Measurements from ENCODE around the gene GABRG3.

Gene GABRG3

GRCh38 chr15:27196691-27197090 is 225.7 kb downstream of the GABRG3 start:
- Mint-ChIP-seq H3K27ac (no peak overlapping the region), H3K4me1 (no peaks in the 10 kb centered on the region), H3K36me3 (no peaks in the 10 kb centered on the region), H3K27me3 (no peaks in the 10 kb centered on the region), H3K9me3 (peaks cover 10% of the 10 kb centered on the region), H3K4me3 (no peak overlapping the region)
- no peak for ATAC-seq

GRCh38 chr15:27201425-27201824 is 230.4 kb downstream of the GABRG3 start:
- Mint-ChIP-seq H3K27me3 (no peaks in the 10 kb centered on the region), H3K4me1 (no peaks in the 10 kb centered on the region), H3K36me3 (no peaks in the 10 kb centered on the region), H3K4me3 (no peak overlapping the region), H3K27ac (no peak overlapping the region), H3K9me3 (peaks cover 10% of the 10 kb centered on the region)
- ATAC-seq, result no peak

- H3K27me3 Mint-ChIP-seq, result no peaks in the 10 kb centered on the region
- peaks cover 6% of the 10 kb centered on the region for H3K9me3 Mint-ChIP-seq
- H3K27ac Mint-ChIP-seq, result no peak overlapping the region
- H3K4me3 Mint-ChIP-seq, result no peak overlapping the region
- no peak for ATAC-seq
- no peaks in the 10 kb centered on the region for H3K36me3 Mint-ChIP-seq
- H3K4me1 Mint-ChIP-seq, result no peaks in the 10 kb centered on the region
These were observed 239.2 kb downstream of the GABRG3 start for GRCh38 chr15:27210176-27210575.

GRCh38 chr15:27214032-27214431 is 243.1 kb downstream of the GABRG3 start:
- H3K4me1 Mint-ChIP-seq, result no peaks in the 10 kb centered on the region
- H3K9me3 Mint-ChIP-seq, result peaks cover 10% of the 10 kb centered on the region
- no peak for ATAC-seq
- H3K36me3 Mint-ChIP-seq, result no peaks in the 10 kb centered on the region
- H3K27me3 Mint-ChIP-seq, result no peaks in the 10 kb centered on the region
- H3K27ac Mint-ChIP-seq, result no peak overlapping the region
- no peak overlapping the region for H3K4me3 Mint-ChIP-seq

- no peaks in the 10 kb centered on the region for H3K27me3 Mint-ChIP-seq
- ATAC-seq, result no peak
- peaks cover 10% of the 10 kb centered on the region for H3K9me3 Mint-ChIP-seq
- no peaks in the 10 kb centered on the region for H3K4me1 Mint-ChIP-seq
- H3K27ac Mint-ChIP-seq, result no peak overlapping the region
- no peak overlapping the region for H3K4me3 Mint-ChIP-seq
- H3K36me3 Mint-ChIP-seq, result no peaks in the 10 kb centered on the region
These were observed 244.0 kb downstream of the GABRG3 start for GRCh38 chr15:27214961-27215360.

GRCh38 chr15:27218426-27218825 is 247.4 kb downstream of the GABRG3 start:
- Mint-ChIP-seq H3K4me1 (no peaks in the 10 kb centered on the region), H3K36me3 (no peaks in the 10 kb centered on the region), H3K9me3 (peaks cover 4% of the 10 kb centered on the region), H3K27me3 (no peaks in the 10 kb centered on the region), H3K27ac (no peak overlapping the region), H3K4me3 (no peak overlapping the region)
- no peak for ATAC-seq

GRCh38 chr15:27219636-27220035 is 248.7 kb downstream of the GABRG3 start:
- Mint-ChIP-seq H3K36me3 (no peaks in the 10 kb centered on the region), H3K9me3 (peaks cover 4% of the 10 kb centered on the region), H3K27ac (no peak overlapping the region), H3K27me3 (no peaks in the 10 kb centered on the region), H3K4me3 (no peak overlapping the region), H3K4me1 (no peaks in the 10 kb centered on the region)
- ATAC-seq, result no peak

- Mint-ChIP-seq H3K4me3 (no peak overlapping the region), H3K36me3 (no peaks in the 10 kb centered on the region), H3K27ac (no peak overlapping the region), H3K4me1 (no peaks in the 10 kb centered on the region), H3K27me3 (no peaks in the 10 kb centered on the region), H3K9me3 (peaks cover 4% of the 10 kb centered on the region)
- ATAC-seq, result no peak
These were observed 249.2 kb downstream of the GABRG3 start for GRCh38 chr15:27220199-27220598.

- H3K4me3 Mint-ChIP-seq, result no peak overlapping the region
These were observed 251.5 kb downstream of the GABRG3 start for GRCh38 chr15:27222479-27222878.

GRCh38 chr15:27223179-27223578 is 252.2 kb downstream of the GABRG3 start:
- Mint-ChIP-seq H3K27me3 (no peaks in the 10 kb centered on the region), H3K4me3 (no peak overlapping the region), H3K4me1 (no peaks in the 10 kb centered on the region), H3K36me3 (no peaks in the 10 kb centered on the region), H3K27ac (no peak overlapping the region), H3K9me3 (peaks cover 4% of the 10 kb centered on the region)
- no peak for ATAC-seq

More at GRCh38 chr15:27222479-27222878, 251.5 kb downstream of the GABRG3 start:
- ATAC-seq, result no peak
- Mint-ChIP-seq H3K27me3 (no peaks in the 10 kb centered on the region), H3K27ac (no peak overlapping the region), H3K36me3 (no peaks in the 10 kb centered on the region), H3K4me1 (no peaks in the 10 kb centered on the region), H3K9me3 (peaks cover 7% of the 10 kb centered on the region)

- no peaks in the 10 kb centered on the region for H3K27me3 Mint-ChIP-seq
- peaks cover 5% of the 10 kb centered on the region for H3K9me3 Mint-ChIP-seq
- H3K4me1 Mint-ChIP-seq, result no peaks in the 10 kb centered on the region
- H3K27ac Mint-ChIP-seq, result no peak overlapping the region
- no peaks in the 10 kb centered on the region for H3K36me3 Mint-ChIP-seq
- H3K4me3 Mint-ChIP-seq, result no peak overlapping the region
- ATAC-seq, result no peak
These were observed 260.8 kb downstream of the GABRG3 start for GRCh38 chr15:27231811-27232210.

- Mint-ChIP-seq H3K9me3 (peaks cover 8% of the 10 kb centered on the region), H3K27me3 (no peaks in the 10 kb centered on the region), H3K4me3 (no peak overlapping the region), H3K27ac (no peak overlapping the region), H3K36me3 (no peaks in the 10 kb centered on the region), H3K4me1 (no peaks in the 10 kb centered on the region)
- ATAC-seq, result no peak
These were observed 261.9 kb downstream of the GABRG3 start for GRCh38 chr15:27232876-27233275.

GRCh38 chr15:27234593-27234992 is 263.6 kb downstream of the GABRG3 start:
- H3K4me1 Mint-ChIP-seq, result no peaks in the 10 kb centered on the region
- no peaks in the 10 kb centered on the region for H3K36me3 Mint-ChIP-seq
- H3K9me3 Mint-ChIP-seq, result peaks cover 4% of the 10 kb centered on the region
- no peak overlapping the region for H3K27ac Mint-ChIP-seq
- no peak for ATAC-seq
- H3K4me3 Mint-ChIP-seq, result no peak overlapping the region
- H3K27me3 Mint-ChIP-seq, result no peaks in the 10 kb centered on the region

GRCh38 chr15:27235161-27235560 is 264.2 kb downstream of the GABRG3 start:
- Mint-ChIP-seq H3K27me3 (no peaks in the 10 kb centered on the region), H3K4me3 (no peak overlapping the region), H3K36me3 (no peaks in the 10 kb centered on the region), H3K27ac (no peak overlapping the region), H3K9me3 (peaks cover 4% of the 10 kb centered on the region), H3K4me1 (no peaks in the 10 kb centered on the region)
- no peak for ATAC-seq

GRCh38 chr15:27235681-27236080 is 264.7 kb downstream of the GABRG3 start:
- H3K9me3 Mint-ChIP-seq, result peaks cover 4% of the 10 kb centered on the region
- no peaks in the 10 kb centered on the region for H3K4me1 Mint-ChIP-seq
- no peak overlapping the region for H3K4me3 Mint-ChIP-seq
- H3K27ac Mint-ChIP-seq, result no peak overlapping the region
- no peaks in the 10 kb centered on the region for H3K36me3 Mint-ChIP-seq
- no peak for ATAC-seq
- H3K27me3 Mint-ChIP-seq, result no peaks in the 10 kb centered on the region

- no peaks in the 10 kb centered on the region for H3K4me1 Mint-ChIP-seq
- H3K36me3 Mint-ChIP-seq, result no peaks in the 10 kb centered on the region
- no peaks in the 10 kb centered on the region for H3K27me3 Mint-ChIP-seq
These were observed 266.4 kb downstream of the GABRG3 start for GRCh38 chr15:27237319-27237939.

GRCh38 chr15:27238209-27238608 is 267.2 kb downstream of the GABRG3 start:
- Mint-ChIP-seq H3K9me3 (peaks cover 5% of the 10 kb centered on the region), H3K27ac (no peak overlapping the region), H3K4me1 (no peaks in the 10 kb centered on the region), H3K27me3 (no peaks in the 10 kb centered on the region), H3K36me3 (no peaks in the 10 kb centered on the region), H3K4me3 (no peak overlapping the region)
- no peak for ATAC-seq

More at GRCh38 chr15:27237319-27237939, 266.4 kb downstream of the GABRG3 start:
- no peak overlapping the region for H3K4me3 Mint-ChIP-seq
- H3K27ac Mint-ChIP-seq, result no peak overlapping the region
- no peak for ATAC-seq
- peaks cover 4% of the 10 kb centered on the region for H3K9me3 Mint-ChIP-seq
